Prostate gland (tissue), 2 donors: Measurements from ENCODE around the gene HOXA1.

Experiments
- POLR2A ChIP-seq: fragments of 450-650 bp; IDR thresholded peaks from one replicate; pipeline ENCODE4 v1.6.1; 2016; ENCODE audit warnings: antibody characterized with exemption, mild to moderate bottlenecking
- TF ChIP-seq, protein P1 (sequence below), 4 experiments: fragments of 200-600 bp in 2 of 4; fragments of 450-650 bp in 2 of 4; sonication (generic) in 2 of 4; IDR thresholded peaks; 1 replicate in 3 of 4; 2 replicates in 1 of 4; pipeline ENCODE4 v1.5.1; 2016 to 2019; ENCODE audit warnings: antibody characterized with exemption in 4 of 4, mild to moderate bottlenecking in 2 of 4, moderate library complexity in 2 of 4

- TF ChIP-seq, protein P1, sequence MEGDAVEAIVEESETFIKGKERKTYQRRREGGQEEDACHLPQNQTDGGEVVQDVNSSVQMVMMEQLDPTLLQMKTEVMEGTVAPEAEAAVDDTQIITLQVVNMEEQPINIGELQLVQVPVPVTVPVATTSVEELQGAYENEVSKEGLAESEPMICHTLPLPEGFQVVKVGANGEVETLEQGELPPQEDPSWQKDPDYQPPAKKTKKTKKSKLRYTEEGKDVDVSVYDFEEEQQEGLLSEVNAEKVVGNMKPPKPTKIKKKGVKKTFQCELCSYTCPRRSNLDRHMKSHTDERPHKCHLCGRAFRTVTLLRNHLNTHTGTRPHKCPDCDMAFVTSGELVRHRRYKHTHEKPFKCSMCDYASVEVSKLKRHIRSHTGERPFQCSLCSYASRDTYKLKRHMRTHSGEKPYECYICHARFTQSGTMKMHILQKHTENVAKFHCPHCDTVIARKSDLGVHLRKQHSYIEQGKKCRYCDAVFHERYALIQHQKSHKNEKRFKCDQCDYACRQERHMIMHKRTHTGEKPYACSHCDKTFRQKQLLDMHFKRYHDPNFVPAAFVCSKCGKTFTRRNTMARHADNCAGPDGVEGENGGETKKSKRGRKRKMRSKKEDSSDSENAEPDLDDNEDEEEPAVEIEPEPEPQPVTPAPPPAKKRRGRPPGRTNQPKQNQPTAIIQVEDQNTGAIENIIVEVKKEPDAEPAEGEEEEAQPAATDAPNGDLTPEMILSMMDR (IDR thresholded peaks at IDR 0.05): no peak
- no peak for TF ChIP-seq POLR2A
Measured at GRCh38 chr7:27088002-27088922, 7.5 kb downstream of the HOXA1 start.
